ENCODE data around the gene UBE3C.

DNA sequence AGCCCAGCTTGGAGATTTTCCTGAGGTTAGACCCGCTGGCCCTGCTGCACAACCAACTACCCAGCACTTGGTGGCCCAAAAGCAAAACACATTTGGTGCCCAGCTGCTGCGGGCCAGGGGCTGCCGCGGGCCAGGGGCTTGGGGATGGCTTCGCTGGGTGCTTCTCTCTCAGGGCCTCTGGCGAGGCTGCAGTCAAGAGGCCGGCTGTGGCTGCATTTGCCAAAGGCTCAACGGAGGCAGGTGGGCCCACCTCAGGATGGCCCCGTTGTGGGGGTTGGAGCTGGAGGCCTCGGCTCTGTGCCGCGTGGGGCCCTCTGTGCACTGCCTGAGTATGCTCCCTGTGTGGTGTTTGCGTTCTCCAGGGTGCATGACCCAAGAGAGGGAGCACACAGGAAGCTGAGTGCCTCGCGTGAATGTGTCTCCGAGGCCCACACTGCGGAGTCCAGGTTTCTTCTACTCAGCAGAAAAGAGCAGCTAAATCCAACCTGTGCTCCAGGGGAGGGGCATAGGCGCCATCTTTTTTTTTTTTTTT, 17.5 kb upstream of the UBE3C start:
- no peak for TF ChIP-seq CTCF (IDR thresholded peaks at IDR 0.05)
- no peak for TF ChIP-seq EP300 (IDR thresholded peaks at IDR 0.05)

All from gastroesophageal sphincter (tissue), 3 donors.